ENCODE measurements around the gene ERMARD.
A peak's percentile ranks its signal among the peaks of the same experiment; 100 is the strongest.

ERMARD gene

DNA sequence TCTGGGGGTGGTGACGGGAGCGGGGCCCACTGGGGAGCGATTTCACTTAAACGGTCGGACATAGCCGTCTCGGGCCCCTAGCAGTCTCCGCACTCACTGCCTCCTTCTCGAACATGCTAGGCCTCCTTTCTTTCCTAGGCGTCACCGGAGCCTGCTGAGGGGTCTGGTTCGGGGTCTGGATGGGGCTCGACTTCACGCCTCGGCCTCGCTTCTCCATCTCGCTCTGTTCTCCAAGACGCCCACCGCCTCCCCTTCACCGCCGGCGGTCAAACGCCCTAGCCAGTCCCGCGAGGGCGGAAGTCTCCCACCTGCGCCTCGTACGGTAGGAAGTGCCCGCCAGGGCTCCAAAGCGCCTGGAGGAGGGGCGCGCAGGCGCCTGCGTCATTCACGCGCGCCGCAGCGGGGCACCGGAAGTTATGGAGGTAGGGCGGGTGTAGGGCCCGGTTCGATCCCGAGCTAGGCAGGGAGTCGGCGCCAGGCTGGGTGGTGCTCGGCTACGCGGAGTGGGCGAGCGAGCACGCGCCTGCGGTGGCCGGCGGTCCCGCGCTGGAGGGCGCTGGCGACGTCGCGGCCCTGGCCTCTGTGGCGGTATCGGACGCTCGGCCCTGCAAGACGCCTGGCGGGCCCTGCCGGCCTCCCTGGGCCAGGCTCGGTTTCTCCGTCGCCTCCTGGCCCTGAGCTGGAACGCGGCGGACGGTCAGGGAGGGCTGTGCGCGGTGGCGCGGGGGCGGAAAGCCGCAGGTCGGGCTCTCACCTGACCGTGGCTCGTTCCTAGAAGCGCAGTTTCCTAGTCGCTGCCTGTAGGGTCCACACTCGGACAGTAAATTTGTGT is at the start of gene ERMARD, which contains the start of gene DYNLT2:
Gene ERMARD (plus strand): TSS at position 381 of the 832 bp plus-strand sequence. CDS start 36 bp downstream, at position 417.
Gene DYNLT2 (minus strand): TSS at position 331 of the 832 bp plus-strand sequence. CDS start 114 bp downstream, at position 217.
- peak within 1 kb of the TSS; percentile 83 for H3K4me3 ChIP-seq (ENCODE audit: low read length)

DNA sequence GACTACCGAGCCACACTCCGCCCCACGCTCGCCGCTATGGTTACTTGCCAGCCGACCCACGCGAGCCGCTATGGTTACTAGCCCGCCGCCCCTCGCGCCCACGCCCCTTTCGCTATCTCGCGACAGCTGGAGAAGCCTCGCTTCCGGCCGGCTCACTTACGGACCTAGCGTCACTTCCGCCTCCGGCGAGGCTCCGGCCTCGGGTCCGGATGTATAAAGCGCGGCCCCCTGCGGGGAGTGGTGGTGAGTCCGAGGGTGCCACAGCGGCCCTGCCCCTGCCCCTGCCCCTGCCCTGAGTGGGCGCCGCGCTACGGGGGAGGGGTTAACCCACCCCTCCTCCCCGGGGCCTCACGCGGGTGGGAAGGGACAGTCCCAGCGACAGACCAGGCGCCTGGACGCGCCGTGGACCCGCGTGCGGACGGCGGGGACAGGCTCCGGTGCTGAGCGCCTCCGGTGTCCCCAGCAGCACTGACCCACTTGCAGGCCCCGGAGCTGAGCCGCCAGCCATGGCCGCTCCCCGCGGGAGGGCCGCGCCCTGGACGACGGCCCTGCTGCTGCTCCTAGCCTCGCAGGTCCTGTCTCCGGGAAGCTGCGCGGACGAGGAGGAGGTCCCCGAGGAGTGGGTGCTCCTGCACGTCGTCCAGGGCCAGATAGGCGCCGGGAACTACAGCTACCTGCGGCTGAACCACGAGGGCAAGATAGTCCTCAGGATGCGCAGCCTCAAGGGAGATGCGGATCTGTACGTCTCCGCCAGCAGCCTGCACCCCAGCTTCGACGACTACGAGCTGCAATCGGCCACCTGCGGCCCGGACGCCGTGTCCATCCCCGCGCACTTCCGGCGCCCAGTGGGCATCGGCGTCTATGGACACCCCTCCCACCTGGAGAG is 49.2 kb upstream of the ERMARD start, which contains the start of the genes C6orf120 and WDR27:
Gene C6orf120 (plus strand): TSS at position 173 of the 886 bp plus-strand sequence. CDS start 334 bp downstream, at position 507.
Gene WDR27 (minus strand): TSS at position 76 of the 886 bp plus-strand sequence. CDS start 13,024 bp downstream, outside the sequence.
- TF ChIP-seq ZNF274 (IDR thresholded peaks at IDR 0.05; ENCODE audit: low read depth, low read length): no peak

More for the DNA sequence above, at the start of gene ERMARD, which contains the start of gene DYNLT2:
- TF ChIP-seq ZNF274 (IDR thresholded peaks at IDR 0.05; ENCODE audit: low read depth, low read length): no peak

DNA sequence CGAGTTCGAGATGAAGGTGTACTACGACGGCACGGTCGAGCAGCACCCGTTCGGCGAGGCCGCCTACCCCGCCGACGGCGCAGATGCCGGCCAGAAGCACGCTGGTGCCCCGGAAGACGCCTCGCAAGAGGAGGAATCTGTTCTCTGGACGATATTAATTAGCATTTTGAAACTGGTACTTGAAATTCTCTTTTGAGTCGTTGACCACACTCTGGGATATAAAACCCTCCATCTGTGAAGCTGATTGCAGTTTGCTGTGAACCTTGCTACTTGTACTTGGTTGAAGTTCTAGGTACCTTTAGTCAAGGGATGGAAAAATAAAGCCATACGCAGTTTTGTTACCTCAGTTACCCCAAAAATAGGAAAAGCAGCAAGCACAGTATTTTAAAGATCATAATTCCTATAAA is 48.6 kb upstream of the ERMARD start:
- no peak for TF ChIP-seq ZNF274 (IDR thresholded peaks at IDR 0.05; ENCODE audit: low read depth, low read length)
- H3K4me3 ChIP-seq (ENCODE audit: low read length): peak overlapping the region; percentile 95

More for the DNA sequence above, 49.2 kb upstream of the ERMARD start, which contains the start of the genes C6orf120 and WDR27:
- peak within 1 kb of the TSS; percentile 95 for H3K4me3 ChIP-seq (ENCODE audit: low read length)

DNA sequence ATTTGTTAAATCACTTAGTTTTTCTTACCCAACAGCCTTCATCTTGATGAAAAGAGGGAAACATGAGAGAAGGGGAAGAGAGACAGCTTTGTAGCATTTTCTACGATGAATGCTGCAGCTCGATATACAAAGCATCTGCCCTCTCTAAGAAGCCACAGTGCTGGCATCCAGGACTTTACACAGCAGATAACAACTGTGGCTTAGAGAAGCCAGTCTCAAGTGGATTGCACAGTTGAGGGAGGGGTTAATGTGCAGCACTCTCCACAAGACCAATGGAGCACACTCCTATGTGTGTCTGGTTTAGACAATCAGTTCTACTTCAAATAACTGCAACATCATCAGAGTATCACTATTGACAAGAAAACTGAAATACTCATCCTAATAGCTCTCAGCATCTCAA is 43.6 kb upstream of the ERMARD start:
- TF ChIP-seq ZNF274 (IDR thresholded peaks at IDR 0.05; ENCODE audit: low read depth, low read length): no peak
- H3K4me3 ChIP-seq (ENCODE audit: low read length): no peak overlapping the region

DNA sequence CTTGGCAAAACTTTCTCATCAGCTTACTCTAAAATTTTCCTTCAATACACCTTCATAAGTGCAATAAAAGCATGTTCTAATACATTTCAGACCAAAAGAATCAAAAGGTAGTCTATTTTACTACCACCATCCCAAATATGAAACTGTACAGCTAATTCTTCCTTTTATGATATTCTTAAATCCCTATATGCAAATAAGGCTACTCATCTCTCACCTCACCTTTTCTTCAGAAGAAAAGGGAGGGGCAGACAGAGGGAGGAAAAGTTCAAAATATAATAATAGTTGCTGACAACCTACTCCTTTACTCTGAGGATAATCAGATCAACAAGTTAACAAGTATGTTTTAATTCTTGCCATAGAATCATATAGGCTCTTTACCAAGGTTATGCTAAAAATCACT is 42.1 kb upstream of the ERMARD start:
- no peak overlapping the region for H3K4me3 ChIP-seq (ENCODE audit: low read length)
- TF ChIP-seq ZNF274 (IDR thresholded peaks at IDR 0.05; ENCODE audit: low read depth, low read length): no peak

DNA sequence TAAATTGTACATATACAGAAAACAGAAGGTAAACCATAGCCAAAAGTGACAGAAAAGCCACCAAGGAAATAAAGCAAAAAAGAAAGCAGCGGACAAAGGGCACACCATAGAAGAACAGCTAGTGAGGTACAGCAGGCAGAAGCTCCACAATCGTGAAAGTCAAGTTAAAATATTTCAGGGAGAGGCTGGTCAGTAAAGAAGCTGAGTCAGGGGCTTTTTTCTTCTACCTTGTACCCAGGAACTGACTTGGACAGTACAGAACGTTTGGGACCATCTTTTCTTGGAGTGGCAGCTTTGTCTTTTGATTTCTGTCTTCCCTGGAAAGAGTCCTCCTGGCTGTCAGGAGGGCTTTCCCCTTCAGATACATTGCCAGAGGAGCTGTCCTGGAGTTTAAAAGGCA is 41.4 kb upstream of the ERMARD start:
- TF ChIP-seq ZNF274 (IDR thresholded peaks at IDR 0.05; ENCODE audit: low read depth, low read length): no peak
- H3K4me3 ChIP-seq (ENCODE audit: low read length): no peak overlapping the region

DNA sequence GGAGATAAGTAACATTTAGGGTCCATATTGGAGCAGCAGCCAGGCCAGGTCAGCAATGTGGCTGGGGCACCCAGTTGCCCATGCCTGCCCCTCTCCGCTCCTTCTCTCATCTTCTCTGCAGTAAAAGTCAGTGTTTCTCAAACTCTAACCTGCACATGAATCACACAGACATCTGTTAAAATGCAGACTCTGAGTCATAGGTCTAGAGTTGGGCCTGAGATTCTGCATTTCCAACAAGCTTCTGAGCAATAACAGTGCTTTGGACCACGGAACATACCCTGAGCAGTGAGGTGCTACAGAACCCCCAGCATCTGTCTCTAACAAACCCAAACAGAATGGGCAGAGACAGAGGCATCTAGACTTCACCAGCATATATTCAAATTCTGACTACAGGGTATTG is 37.2 kb upstream of the ERMARD start:
- no peak for TF ChIP-seq ZNF274 (IDR thresholded peaks at IDR 0.05; ENCODE audit: low read depth, low read length)
- H3K4me3 ChIP-seq (ENCODE audit: low read length): no peak overlapping the region

DNA sequence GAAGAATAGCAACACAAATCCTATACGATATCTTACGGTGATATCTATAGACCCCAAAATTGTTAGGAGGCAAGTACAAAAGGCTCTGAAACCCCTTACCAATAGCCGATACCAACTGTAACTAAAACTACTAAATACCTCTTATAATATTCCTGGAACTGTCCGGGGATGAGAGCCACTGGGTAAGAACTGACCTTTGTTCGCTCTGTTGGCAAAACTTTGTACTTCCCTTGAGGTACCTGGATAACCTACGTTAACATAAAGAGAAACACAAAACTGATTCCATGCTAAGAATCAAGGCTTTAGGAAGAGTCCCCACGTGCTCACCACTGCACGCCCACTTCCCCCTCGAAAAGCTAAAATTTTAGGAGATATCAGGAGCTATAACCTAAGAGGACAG is 36.8 kb upstream of the ERMARD start:
- H3K4me3 ChIP-seq (ENCODE audit: low read length): no peak overlapping the region
- no peak for TF ChIP-seq ZNF274 (IDR thresholded peaks at IDR 0.05; ENCODE audit: low read depth, low read length)

DNA sequence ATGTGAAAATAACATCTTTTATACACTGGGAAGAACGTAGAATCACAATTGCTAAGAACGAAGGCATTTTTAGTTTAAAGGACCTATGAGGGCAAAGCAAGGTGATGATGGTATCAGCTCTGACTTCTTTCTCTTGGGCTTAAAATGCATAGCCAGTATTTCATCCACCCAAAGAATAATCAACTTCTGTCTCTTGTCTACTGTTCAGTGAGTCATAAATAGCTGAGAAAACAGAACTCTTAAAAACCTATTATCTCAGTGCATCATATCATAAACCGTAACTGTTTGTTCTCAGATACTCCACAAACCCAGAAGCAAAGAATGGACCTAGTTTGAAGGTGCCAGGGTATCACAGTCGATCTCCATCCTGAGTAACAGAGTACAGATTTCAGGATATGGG is 32.3 kb upstream of the ERMARD start:
- no peak for TF ChIP-seq ZNF274 (IDR thresholded peaks at IDR 0.05; ENCODE audit: low read depth, low read length)

DNA sequence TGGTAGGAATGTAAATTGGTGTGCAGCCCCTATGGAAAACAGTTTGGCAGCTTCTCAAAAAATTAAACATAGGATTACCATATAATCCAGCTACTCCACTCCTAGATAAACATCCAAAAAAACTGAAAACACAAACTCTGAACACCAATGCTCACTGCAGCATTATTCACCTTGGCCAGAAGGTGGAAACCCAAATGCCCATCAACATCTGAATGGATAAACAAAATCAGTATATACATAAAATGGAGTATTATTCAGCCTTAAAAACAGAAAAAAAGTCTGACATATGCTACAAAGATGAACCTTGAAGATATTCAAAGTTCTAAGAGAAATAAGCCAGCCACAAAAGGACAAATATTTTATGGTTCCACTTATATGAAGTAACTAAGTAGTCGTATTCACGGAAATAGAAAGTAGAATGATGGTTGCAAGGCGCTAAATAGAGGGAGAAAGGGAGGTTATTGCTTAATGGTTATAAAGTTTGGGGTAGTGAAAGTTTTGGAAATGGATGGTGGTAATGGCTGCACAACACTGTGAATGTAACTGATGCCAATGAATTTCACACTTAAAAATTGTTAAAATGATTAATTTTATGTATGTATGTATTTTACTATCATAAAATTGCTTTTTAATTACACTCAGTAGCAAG is 31.1 kb upstream of the ERMARD start:
- no peak for TF ChIP-seq ZNF274 (IDR thresholded peaks at IDR 0.05; ENCODE audit: low read depth, low read length)
- no peak overlapping the region for H3K4me3 ChIP-seq (ENCODE audit: low read length)

More for the DNA sequence above, 32.3 kb upstream of the ERMARD start:
- no peak overlapping the region for H3K4me3 ChIP-seq (ENCODE audit: low read length)

DNA sequence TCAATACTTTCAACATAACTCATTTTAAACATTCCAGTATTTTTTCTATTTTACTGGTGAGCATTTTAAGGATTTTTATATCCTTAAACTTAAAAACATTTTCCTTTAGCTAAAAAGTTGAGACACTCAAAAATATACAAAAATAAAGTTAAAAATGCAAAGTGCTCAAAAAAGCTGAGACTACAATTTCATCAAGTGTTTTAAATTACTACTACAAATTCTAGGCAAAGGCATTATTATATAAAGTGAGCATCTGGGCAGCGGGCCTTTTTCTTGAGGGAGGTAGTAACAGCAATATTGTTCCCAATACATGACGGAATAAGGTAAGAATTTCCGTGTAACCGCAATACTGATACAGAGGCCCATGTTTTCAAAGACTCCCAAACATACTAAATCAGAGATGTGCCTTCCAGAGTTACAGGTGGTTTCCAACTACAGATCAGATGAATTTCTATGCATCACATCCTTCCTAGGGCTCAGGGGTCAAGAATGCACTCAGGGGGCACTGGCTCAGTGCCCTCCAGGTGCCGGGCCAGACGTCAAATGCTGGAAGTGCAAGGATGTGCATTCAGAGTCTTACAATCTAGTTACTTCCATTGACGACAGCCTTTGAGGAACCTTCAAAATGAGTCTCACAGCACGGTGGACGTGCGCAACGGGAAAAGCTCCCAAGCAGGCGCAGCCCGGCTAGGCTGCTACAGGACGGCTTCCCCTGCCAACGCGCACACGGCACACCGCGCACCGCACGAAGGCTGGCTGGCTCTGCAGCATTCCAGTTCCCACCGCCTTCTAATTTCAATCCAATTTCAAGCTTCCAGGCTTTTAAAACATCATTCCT is 28.8 kb upstream of the ERMARD start:
- TF ChIP-seq ZNF274 (IDR thresholded peaks at IDR 0.05; ENCODE audit: low read depth, low read length): no peak
- peak overlapping the region; percentile 59 for H3K4me3 ChIP-seq (ENCODE audit: low read length)

DNA sequence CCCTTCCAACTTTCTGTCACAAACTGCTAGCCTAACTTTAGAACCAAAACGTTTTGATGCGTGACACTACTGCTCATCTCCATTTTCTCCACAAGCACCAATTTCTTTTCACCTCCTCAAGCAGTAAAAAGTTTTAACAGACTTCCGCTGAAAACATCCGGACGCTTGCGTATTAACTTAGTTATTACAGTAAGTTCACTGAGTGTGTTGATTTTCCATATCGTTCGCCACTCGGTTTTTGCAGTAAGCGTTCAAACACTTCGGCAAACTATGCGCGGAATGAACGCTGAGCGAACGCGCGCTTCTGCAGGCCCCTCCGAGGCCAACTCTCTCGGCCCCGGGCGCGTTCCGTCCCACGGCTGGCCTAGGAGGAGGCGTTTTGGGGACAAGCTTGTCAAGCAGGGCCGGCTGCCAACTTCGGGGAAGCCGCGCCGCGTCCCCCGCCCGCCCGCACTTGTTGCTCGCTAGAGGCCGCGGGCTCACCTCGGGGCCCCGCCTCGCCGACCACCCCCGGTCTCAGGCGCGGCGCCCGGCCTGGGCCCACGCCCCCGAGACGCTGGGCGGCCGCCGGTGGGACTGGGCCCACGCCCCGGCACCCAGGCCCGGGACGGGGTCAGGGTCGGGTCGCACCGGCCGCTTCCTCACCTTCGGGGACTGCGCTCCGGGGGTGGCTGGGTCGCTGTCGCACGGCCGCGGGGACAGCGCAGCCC is 28.1 kb upstream of the ERMARD start:
- TF ChIP-seq ZNF274 (IDR thresholded peaks at IDR 0.05; ENCODE audit: low read depth, low read length): no peak
- H3K4me3 ChIP-seq (ENCODE audit: low read length): peak overlapping the region; percentile 59

Data from GM08714 (cell line).